Right atrium auricular region (tissue), 2 donors: ENCODE results near the gene CHN1. TPM values are rescaled to one million over a fixed set of nuclear protein-coding genes. Genes with fewer than 3 reads are reported as not detected.
A peak's percentile ranks its signal among the peaks of the same experiment; 100 is the strongest.

ENCODE experiments used
- DNase-seq: peaks from one replicate; pipeline ENCODE4 v3.0.0-alpha.2; 2019; ENCODE audit warnings: low spot score
- H3K27ac ChIP-seq, 2 donors: fragments of 200-600 bp; sonication (generic); 1 replicate in 1 of 2; 2 replicates in 1 of 2; pipeline ENCODE4 v1.5.1; 2016 to 2019
- H3K27me3 ChIP-seq, 2 donors: fragments of 200-600 bp; sonication (generic); one replicate each; pipeline versions ENCODE4 v1.5.1 to v1.6.0; 2017 to 2019
- H3K36me3 ChIP-seq: fragments of 200-600 bp; sonication (generic); one replicate; pipeline ENCODE4 v1.5.1; 2016
- H3K4me1 ChIP-seq, 2 donors: fragments of 200-600 bp; sonication (generic); one replicate each; pipeline versions ENCODE4 v1.5.1 to v1.6.0; 2017 to 2019
- H3K4me3 ChIP-seq, 2 donors: fragments of 200-600 bp; sonication (generic); 1 replicate in 1 of 2; 2 replicates in 1 of 2; pipeline ENCODE4 v1.5.1; 2017 to 2019; ENCODE audit warnings: mild to moderate bottlenecking in 1 of 2, moderate library complexity in 1 of 2
- H3K9me3 ChIP-seq, 2 donors: fragments of 200-600 bp; sonication (generic); one replicate each; pipeline ENCODE4 v1.5.1; 2019
- total RNA-seq, 2 donors: library from RNA; depleted of rRNA; stranded (reverse); fragments of >200 nt; gene quantifications; one replicate each; pipeline ENCODE4 v1.1.0, GENCODE V29; 2016
- TF ChIP-seq, protein P1 (sequence below), 2 donors: fragments of 200-600 bp; sonication (generic); IDR thresholded peaks; one replicate each; pipeline ENCODE4 v1.5.1; 2019; ENCODE audit warnings: antibody characterized with exemption in 2 of 2

The CHN1 gene
- total RNA-seq, 2 donors from 2014 or later = 4.1 to 9.3 TPM

DNA sequence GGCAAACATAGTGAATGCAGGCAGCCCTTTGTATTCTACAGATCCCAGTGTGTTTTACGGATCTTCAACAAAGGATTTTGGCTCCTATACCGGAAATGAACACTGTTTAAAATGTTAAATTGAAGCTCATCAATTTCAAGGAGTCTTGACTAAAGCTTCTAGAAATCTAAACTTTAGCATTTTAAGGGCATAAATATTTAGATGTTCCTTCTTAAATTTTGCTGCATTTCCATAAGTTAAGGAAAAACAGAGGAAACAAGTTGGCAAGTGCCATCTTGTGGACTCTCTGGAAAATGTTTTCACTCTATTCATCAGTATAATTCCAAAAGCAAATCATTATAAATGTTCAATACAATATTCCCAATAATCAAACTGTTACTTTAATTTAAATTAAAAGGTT, 19.6 kb downstream of the CHN1 start:
- Histone ChIP-seq H3K27ac (no peak overlapping the region), H3K36me3 (no peaks in the 10 kb centered on the region), H3K9me3 (no peaks in the 10 kb centered on the region), H3K27me3 (no peaks in the 10 kb centered on the region), H3K4me3 (no peak overlapping the region), H3K4me1 (no peaks in the 10 kb centered on the region)
- no peak for DNase-seq
- TF ChIP-seq, protein P1, sequence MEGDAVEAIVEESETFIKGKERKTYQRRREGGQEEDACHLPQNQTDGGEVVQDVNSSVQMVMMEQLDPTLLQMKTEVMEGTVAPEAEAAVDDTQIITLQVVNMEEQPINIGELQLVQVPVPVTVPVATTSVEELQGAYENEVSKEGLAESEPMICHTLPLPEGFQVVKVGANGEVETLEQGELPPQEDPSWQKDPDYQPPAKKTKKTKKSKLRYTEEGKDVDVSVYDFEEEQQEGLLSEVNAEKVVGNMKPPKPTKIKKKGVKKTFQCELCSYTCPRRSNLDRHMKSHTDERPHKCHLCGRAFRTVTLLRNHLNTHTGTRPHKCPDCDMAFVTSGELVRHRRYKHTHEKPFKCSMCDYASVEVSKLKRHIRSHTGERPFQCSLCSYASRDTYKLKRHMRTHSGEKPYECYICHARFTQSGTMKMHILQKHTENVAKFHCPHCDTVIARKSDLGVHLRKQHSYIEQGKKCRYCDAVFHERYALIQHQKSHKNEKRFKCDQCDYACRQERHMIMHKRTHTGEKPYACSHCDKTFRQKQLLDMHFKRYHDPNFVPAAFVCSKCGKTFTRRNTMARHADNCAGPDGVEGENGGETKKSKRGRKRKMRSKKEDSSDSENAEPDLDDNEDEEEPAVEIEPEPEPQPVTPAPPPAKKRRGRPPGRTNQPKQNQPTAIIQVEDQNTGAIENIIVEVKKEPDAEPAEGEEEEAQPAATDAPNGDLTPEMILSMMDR (IDR thresholded peaks at IDR 0.05) = peak; percentile 18 to 67

DNA sequence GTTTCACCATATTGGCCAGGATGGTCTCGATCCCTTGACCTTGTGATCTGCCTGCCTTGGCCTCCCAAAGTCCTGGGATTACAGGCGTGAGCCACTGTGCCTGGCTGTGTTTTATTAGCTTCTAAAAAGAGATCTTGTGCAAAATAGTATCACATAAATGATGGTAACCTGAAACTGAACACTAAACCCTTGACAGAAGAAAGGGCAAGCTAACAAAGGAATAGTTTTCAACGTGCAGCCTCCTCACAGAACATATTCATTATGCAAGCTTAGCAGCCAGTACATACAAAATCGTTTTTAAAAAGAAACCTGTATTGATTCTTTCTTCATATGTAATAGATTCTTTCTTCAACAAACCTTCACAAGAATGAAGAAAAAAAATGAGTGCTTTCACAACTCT, 20.6 kb downstream of the CHN1 start:
- TF ChIP-seq, protein P1 (IDR thresholded peaks at IDR 0.05) = no peak
- no peak for DNase-seq
- Histone ChIP-seq H3K27ac (no peak overlapping the region), H3K9me3 (no peaks in the 10 kb centered on the region), H3K27me3 (no peaks in the 10 kb centered on the region), H3K4me3 (no peak overlapping the region), H3K36me3 (no peaks in the 10 kb centered on the region), H3K4me1 (no peaks in the 10 kb centered on the region)

DNA sequence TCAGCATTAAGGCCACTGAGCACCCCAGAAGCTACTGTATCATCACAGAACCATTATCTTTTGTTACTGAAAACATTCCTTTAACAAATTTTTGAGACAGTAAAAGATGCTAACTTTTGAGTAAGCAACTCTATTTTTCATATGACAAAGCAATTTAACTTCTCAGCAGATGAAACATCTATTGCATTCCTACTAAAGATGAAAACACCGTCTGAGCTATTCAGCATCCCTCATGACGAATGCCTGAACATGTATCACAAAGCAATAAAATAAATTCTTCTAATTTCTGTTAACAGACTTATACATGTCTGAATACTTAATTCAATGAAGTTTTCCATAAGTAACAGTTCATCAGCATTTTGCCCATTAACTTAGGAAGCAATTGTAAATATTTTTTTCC, 23.9 kb downstream of the CHN1 start:
- Histone ChIP-seq H3K4me1 (no peaks in the 10 kb centered on the region), H3K9me3 (no peaks in the 10 kb centered on the region), H3K27ac (no peak overlapping the region), H3K4me3 (no peak overlapping the region), H3K27me3 (no peaks in the 10 kb centered on the region), H3K36me3 (no peaks in the 10 kb centered on the region)
- TF ChIP-seq, protein P1 (IDR thresholded peaks at IDR 0.05) = no peak
- no peak for DNase-seq

DNA sequence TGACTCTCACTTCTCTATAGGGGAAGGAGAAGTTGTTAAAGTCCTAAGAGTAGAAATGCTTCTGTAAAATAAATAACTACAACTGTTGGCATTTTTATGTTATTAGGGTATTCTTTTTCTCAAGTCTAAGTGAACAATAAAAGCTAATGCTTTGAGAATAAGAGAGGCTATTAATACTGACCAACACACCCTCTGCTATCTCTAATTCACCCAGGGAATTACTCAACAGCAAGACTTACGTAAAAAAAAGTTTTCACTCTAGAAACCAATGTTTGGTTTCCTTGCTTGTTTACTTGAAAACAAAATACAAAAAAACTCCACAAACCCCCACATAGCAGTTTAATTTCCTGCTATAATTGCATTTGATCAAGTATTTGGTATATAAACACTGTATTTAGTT, 25.2 kb downstream of the CHN1 start:
- no peaks in the 10 kb centered on the region for H3K36me3 ChIP-seq
- H3K27ac ChIP-seq = no peak overlapping the region
- H3K27me3 ChIP-seq = no peaks in the 10 kb centered on the region
- no peak for DNase-seq
- TF ChIP-seq, protein P1 (IDR thresholded peaks at IDR 0.05) = no peak
- no peak overlapping the region for H3K4me3 ChIP-seq
- no peaks in the 10 kb centered on the region for H3K4me1 ChIP-seq
- no peaks in the 10 kb centered on the region for H3K9me3 ChIP-seq

DNA sequence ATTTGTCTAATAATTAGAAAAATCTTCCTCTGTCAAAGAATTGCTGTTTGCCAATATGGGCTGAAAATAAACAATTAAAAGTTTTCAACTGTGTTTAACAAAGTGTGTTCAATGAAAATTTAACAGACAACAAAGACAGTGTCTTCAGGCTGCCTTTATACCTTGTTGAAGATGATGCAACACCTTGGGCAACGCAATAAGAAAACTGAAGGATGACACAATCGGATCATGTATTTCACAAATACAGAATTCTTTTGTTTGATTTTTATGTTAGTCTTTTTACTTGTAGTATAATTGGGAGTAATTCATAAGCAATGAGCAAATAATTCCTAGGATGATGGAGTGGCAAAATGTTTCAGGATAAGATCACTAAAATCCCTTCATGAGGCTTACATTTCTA, 27.8 kb downstream of the CHN1 start:
- Histone ChIP-seq H3K27ac (no peak overlapping the region), H3K36me3 (no peaks in the 10 kb centered on the region), H3K27me3 (no peaks in the 10 kb centered on the region), H3K4me1 (no peaks in the 10 kb centered on the region), H3K4me3 (no peak overlapping the region), H3K9me3 (no peaks in the 10 kb centered on the region)
- no peak for DNase-seq
- TF ChIP-seq, protein P1 (IDR thresholded peaks at IDR 0.05) = no peak

DNA sequence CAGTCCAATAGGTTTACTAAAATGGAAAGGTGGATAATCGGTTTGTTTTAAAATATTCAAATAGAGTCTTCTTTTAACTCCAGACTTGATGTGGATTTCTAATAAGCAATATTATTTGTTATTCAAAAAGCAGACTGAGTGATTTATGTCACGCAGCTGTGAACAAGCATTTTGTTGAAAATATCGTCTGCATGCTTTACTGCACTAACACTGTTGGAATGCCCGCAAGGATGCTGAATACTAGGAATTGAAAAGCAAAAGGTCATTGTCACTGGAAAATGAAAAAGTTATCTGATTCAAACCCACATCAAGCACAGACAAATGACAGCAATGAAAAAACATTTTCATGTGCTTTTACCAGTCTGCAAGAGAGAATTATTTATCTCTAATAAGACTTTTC, 31.1 kb downstream of the CHN1 start:
- H3K4me1 ChIP-seq = no peaks in the 10 kb centered on the region
- H3K4me3 ChIP-seq = no peak overlapping the region
- no peaks in the 10 kb centered on the region for H3K27me3 ChIP-seq
- H3K27ac ChIP-seq = no peak overlapping the region
- H3K36me3 ChIP-seq = no peaks in the 10 kb centered on the region
- TF ChIP-seq, protein P1 (IDR thresholded peaks at IDR 0.05) = no peak
- H3K9me3 ChIP-seq = no peaks in the 10 kb centered on the region
- DNase-seq = no peak
